HG02981 (cell line): Measurements from ENCODE around the gene AANAT.
A peak's percentile ranks its signal among the peaks of the same experiment; 100 is the strongest.

Source experiments
- ATAC-seq: cut with Tn5 transposase; IDR thresholded peaks from one replicate; pipeline ENCODE4 v1.9.1; 2021; ENCODE audit warnings: mild to moderate bottlenecking, moderate library complexity; ENCODE audit not compliant: unreplicated experiment

The AANAT gene

GRCh38 chr17:76485569-76485968, 18.2 kb downstream of the AANAT start:
- no peak for ATAC-seq

GRCh38 chr17:76487451-76488192, 20.2 kb downstream of the AANAT start:
- no peak for ATAC-seq

GRCh38 chr17:76490112-76490710, 22.8 kb downstream of the AANAT start:
- ATAC-seq: no peak

GRCh38 chr17:76491271-76492122, 24.1 kb downstream of the AANAT start:
- ATAC-seq: no peak

GRCh38 chr17:76492123-76492988, 25.0 kb downstream of the AANAT start:
- peak; percentile 42 for ATAC-seq

GRCh38 chr17:76492989-76493501, 25.6 kb downstream of the AANAT start:
- ATAC-seq: peak; percentile 50

- ATAC-seq: no peak
Observed at GRCh38 chr17:76493505-76494167, 26.2 kb downstream of the AANAT start.

GRCh38 chr17:76495663-76496400, 28.4 kb downstream of the AANAT start:
- no peak for ATAC-seq

GRCh38 chr17:76496464-76496863, 29.1 kb downstream of the AANAT start:
- no peak for ATAC-seq

GRCh38 chr17:76497699-76497978, 30.2 kb downstream of the AANAT start:
- no peak for ATAC-seq

- ATAC-seq: no peak
Observed at GRCh38 chr17:76497979-76498875, 30.8 kb downstream of the AANAT start.

GRCh38 chr17:76498876-76499251, 31.5 kb downstream of the AANAT start:
- no peak for ATAC-seq

GRCh38 chr17:76499267-76499667, 31.9 kb downstream of the AANAT start:
- ATAC-seq: no peak

- ATAC-seq: no peak
Observed at GRCh38 chr17:76500074-76500746, 32.8 kb downstream of the AANAT start.

GRCh38 chr17:76500747-76501017, 33.3 kb downstream of the AANAT start:
- ATAC-seq: no peak

GRCh38 chr17:76501018-76501826, 33.8 kb downstream of the AANAT start, which contains the start of gene RHBDF2:
Gene RHBDF2, minus strand, starts transcription at chr17:76501423. Its CDS starts 19,899 bp downstream, at chr17:76481524.
- peak; percentile 57 for ATAC-seq

GRCh38 chr17:76501827-76502307, 34.5 kb downstream of the AANAT start:
- ATAC-seq: no peak
